Measurements from ENCODE around the gene ELOVL6.

GRCh38 chr4:110181890-110182289 is 16.5 kb downstream of the ELOVL6 start:
- no peak for TF ChIP-seq CTCF (IDR thresholded peaks at IDR 0.05; ENCODE audit: insufficient read depth, low read depth, low read length)
- no peak for TF ChIP-seq EZH2 (IDR thresholded peaks at IDR 0.05; ENCODE audit: insufficient read depth, low read length)
